ENCODE measurements around the gene CDK5RAP2.
A peak's percentile ranks its signal among the peaks of the same experiment; 100 is the strongest.

CDK5RAP2 gene

DNA sequence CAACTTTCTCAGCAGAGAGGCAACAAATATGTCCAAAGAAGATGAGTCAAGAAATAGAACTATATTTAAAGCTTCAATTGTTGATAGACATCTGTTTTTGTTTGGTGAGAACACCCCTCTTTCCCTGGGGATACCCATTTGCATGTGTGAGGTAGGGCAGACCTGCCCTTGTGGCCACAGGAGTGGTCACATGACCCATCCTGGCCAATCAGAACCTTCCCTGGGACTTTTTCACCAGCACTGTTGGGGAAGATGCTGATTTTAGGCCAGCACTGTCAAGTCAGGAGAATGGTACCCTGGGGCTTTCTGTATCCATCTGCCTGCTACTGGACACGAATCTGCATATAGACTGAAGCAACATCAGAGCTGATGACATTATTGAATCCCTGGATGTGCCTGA is 211.2 kb downstream of the CDK5RAP2 start:
- Histone ChIP-seq H4K20me1 (no peaks in the 10 kb centered on the region), H3K4me2 (0 out of 22 replicates have a peak overlapping the region, but pooled peaks of 1 of the 11 experiments have one; percentile 15), H3K4me3 (no peak overlapping the region), H3K4me1 (peaks cover 0 to 16% (median 0%) of the 10 kb centered on the region in 10 experiments; a peak in 6 of 20 replicates), H3K27ac (no peak overlapping the region), H3K36me3 (no peaks in the 10 kb centered on the region), H3K9ac (no peak overlapping the region), H3K9me3 (replicated peaks in 1 of 11) (peaks cover 0 to 8% (median 6%) of the 10 kb centered on the region in 11 experiments; a peak in 7 of 22 replicates), H3K27me3 (no peaks in the 10 kb centered on the region)
- no peak for TF ChIP-seq Cebpa-rat (IDR thresholded peaks at IDR 0.05)

- peaks cover 0 to 8% (median 6%) of the 10 kb centered on the region in 11 experiments; a peak in 7 of 22 replicates for H3K9me3 ChIP-seq (replicated peaks in 1 of 11)
- no peaks in the 10 kb centered on the region for H3K27me3 ChIP-seq
- peaks cover 0 to 21% (median 0%) of the 10 kb centered on the region in 10 experiments; a peak in 6 of 20 replicates for H3K4me1 ChIP-seq
- H3K9ac ChIP-seq = no peak overlapping the region
- no peaks in the 10 kb centered on the region for H4K20me1 ChIP-seq
- H3K27ac ChIP-seq = no peak overlapping the region
- no peak for TF ChIP-seq Cebpa-rat (IDR thresholded peaks at IDR 0.05)
- H3K4me2 ChIP-seq = no peak overlapping the region
- H3K36me3 ChIP-seq = no peaks in the 10 kb centered on the region
- no peak overlapping the region for H3K4me3 ChIP-seq
Observed at GRCh38 chr9:120366644-120367019, 213.3 kb downstream of the CDK5RAP2 start.

- H3K27ac ChIP-seq = no peak overlapping the region
- H3K4me3 ChIP-seq = no peak overlapping the region
- peaks cover 0 to 24% (median 2%) of the 10 kb centered on the region in 10 experiments; a peak in 7 of 20 replicates for H3K4me1 ChIP-seq
- TF ChIP-seq Cebpa-rat (IDR thresholded peaks at IDR 0.05) = no peak
- H4K20me1 ChIP-seq = no peaks in the 10 kb centered on the region
- no peak overlapping the region for H3K9ac ChIP-seq
- H3K36me3 ChIP-seq = no peaks in the 10 kb centered on the region
- H3K4me2 ChIP-seq = no peak overlapping the region
- H3K27me3 ChIP-seq = no peaks in the 10 kb centered on the region
- peaks cover 0 to 8% (median 6%) of the 10 kb centered on the region in 11 experiments; a peak in 7 of 22 replicates for H3K9me3 ChIP-seq (replicated peaks in 1 of 11)
Observed at GRCh38 chr9:120365386-120365785, 214.6 kb downstream of the CDK5RAP2 start.

DNA sequence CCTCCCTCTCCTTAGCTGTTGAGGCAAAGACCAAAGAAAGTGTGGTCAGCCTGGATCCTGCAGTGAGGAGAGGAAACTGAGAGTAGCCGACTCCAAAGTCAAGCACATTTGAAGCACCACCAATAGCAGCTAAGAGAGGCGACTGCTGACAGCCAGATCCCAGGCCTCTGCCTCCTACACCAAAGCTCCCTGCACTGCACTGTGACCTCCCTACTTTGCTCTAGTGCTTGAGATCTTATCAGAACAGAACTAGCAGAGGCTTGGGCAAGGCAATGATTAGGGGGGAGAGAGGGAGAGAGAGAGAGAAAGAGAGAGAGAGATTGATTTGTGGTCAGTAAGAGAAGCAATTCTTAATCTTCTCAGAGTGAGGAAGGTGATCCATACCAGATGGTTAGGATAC is 216.3 kb downstream of the CDK5RAP2 start:
- no peak overlapping the region for H3K27ac ChIP-seq
- H3K27me3 ChIP-seq = no peaks in the 10 kb centered on the region
- H3K9me3 ChIP-seq (replicated peaks in 1 of 11) = peaks cover 0 to 1% (median under 1%) of the 10 kb centered on the region in 11 experiments; a peak in 3 of 22 replicates
- peaks cover 0 to under 1% (median 0%) of the 10 kb centered on the region in 11 experiments; a peak in 1 of 22 replicates for H4K20me1 ChIP-seq
- H3K9ac ChIP-seq = no peak overlapping the region
- H3K4me2 ChIP-seq = no peak overlapping the region
- H3K4me3 ChIP-seq = no peak overlapping the region
- H3K36me3 ChIP-seq = no peaks in the 10 kb centered on the region
- no peak for TF ChIP-seq Cebpa-rat (IDR thresholded peaks at IDR 0.05)
- peaks cover 0 to 14% (median 2%) of the 10 kb centered on the region in 10 experiments; a peak in 6 of 20 replicates for H3K4me1 ChIP-seq

- H3K4me2 ChIP-seq = no peak overlapping the region
- no peak overlapping the region for H3K9ac ChIP-seq
- peaks cover 0 to 13% (median 2%) of the 10 kb centered on the region in 10 experiments; a peak in 6 of 20 replicates for H3K4me1 ChIP-seq
- no peak overlapping the region for H3K27ac ChIP-seq
- no peaks in the 10 kb centered on the region for H3K27me3 ChIP-seq
- no peaks in the 10 kb centered on the region for H3K36me3 ChIP-seq
- H4K20me1 ChIP-seq = peaks cover 0 to 3% (median 0%) of the 10 kb centered on the region in 11 experiments; a peak in 1 of 22 replicates
- H3K4me3 ChIP-seq = no peak overlapping the region
- TF ChIP-seq Cebpa-rat (IDR thresholded peaks at IDR 0.05) = no peak
- H3K9me3 ChIP-seq (replicated peaks in 1 of 11) = no peaks in the 10 kb centered on the region
Observed at GRCh38 chr9:120362446-120362845, 217.5 kb downstream of the CDK5RAP2 start.

DNA sequence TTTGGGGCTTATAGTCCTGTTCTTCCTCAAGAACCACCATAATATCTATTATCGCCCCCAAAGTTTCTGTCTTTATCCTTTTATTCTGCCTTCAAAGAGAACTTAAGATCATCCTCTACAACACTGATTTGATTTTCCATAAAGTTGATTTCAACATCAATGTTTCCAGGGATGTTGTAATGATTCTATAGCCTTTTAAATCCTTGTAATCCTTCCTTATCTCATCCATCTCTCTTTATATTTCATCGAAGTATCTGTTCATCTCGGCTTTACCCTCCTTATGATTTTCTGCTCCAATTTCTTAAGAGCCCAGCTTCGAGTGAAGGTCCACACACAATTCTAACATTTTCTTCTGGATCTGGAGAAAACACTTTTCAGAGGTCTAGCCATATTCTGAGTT is 218.4 kb downstream of the CDK5RAP2 start:
- Histone ChIP-seq H3K9ac (no peak overlapping the region), H4K20me1 (peaks cover 0 to 3% (median 0%) of the 10 kb centered on the region in 11 experiments; a peak in 1 of 22 replicates), H3K4me2 (peak overlapping the region in 3 of 11 experiments; percentile 6 to 39 (median 10); a peak in 1 of 22 replicates), H3K36me3 (no peaks in the 10 kb centered on the region), H3K9me3 (replicated peaks in 1 of 11) (no peaks in the 10 kb centered on the region), H3K4me1 (peaks cover 0 to 13% (median 2%) of the 10 kb centered on the region in 10 experiments; a peak in 6 of 20 replicates), H3K27ac (no peak overlapping the region), H3K27me3 (no peaks in the 10 kb centered on the region), H3K4me3 (no peak overlapping the region)
- TF ChIP-seq Cebpa-rat (IDR thresholded peaks at IDR 0.05) = no peak

DNA sequence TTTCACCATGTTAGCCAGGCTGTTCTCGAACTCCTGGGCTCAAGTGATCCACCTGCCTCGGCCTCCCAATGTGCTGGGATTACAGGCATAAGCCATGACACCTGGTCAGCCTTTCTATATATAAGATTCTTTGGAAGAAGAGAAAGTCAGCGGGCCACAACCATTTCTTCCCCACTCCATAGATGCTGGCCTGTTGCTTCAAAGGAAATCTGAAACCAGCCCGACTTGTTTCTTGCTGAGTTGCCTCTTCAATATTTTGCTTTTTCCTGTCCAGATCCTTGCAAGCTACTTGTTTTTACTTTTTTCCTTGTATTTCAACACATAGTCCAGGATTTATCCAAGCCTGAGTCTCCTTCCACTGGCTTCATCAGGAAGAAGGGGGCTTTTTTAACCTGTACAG is 219.5 kb downstream of the CDK5RAP2 start:
- Histone ChIP-seq H3K4me1 (peaks cover 0 to 13% (median 2%) of the 10 kb centered on the region in 10 experiments; a peak in 6 of 20 replicates), H4K20me1 (peaks cover 0 to 3% (median 0%) of the 10 kb centered on the region in 11 experiments; a peak in 1 of 22 replicates), H3K27ac (no peak overlapping the region), H3K4me3 (no peak overlapping the region), H3K9ac (no peak overlapping the region), H3K4me2 (no peak overlapping the region), H3K9me3 (replicated peaks in 1 of 11) (no peaks in the 10 kb centered on the region), H3K36me3 (no peaks in the 10 kb centered on the region), H3K27me3 (no peaks in the 10 kb centered on the region)
- no peak for TF ChIP-seq Cebpa-rat (IDR thresholded peaks at IDR 0.05)

- Histone ChIP-seq H3K4me2 (no peak overlapping the region), H3K27me3 (no peaks in the 10 kb centered on the region), H4K20me1 (peaks cover 0 to 3% (median 0%) of the 10 kb centered on the region in 11 experiments; a peak in 1 of 22 replicates), H3K4me3 (no peak overlapping the region), H3K27ac (no peak overlapping the region), H3K9ac (no peak overlapping the region), H3K9me3 (replicated peaks in 1 of 11) (no peaks in the 10 kb centered on the region), H3K36me3 (no peaks in the 10 kb centered on the region), H3K4me1 (peaks cover 0 to 13% (median 2%) of the 10 kb centered on the region in 10 experiments; a peak in 6 of 20 replicates)
- no peak for TF ChIP-seq Cebpa-rat (IDR thresholded peaks at IDR 0.05)
Observed at GRCh38 chr9:120360046-120360445, 219.9 kb downstream of the CDK5RAP2 start.

- no peak for TF ChIP-seq Cebpa-rat (IDR thresholded peaks at IDR 0.05)
- Histone ChIP-seq H3K27ac (no peak overlapping the region), H3K4me2 (no peak overlapping the region), H3K36me3 (no peaks in the 10 kb centered on the region), H3K4me3 (no peak overlapping the region), H3K27me3 (no peaks in the 10 kb centered on the region), H3K9ac (no peak overlapping the region), H3K4me1 (peaks cover 0 to 13% (median 2%) of the 10 kb centered on the region in 10 experiments; a peak in 6 of 20 replicates), H3K9me3 (replicated peaks in 1 of 11) (no peaks in the 10 kb centered on the region), H4K20me1 (peaks cover 0 to 3% (median 0%) of the 10 kb centered on the region in 11 experiments; a peak in 1 of 22 replicates)
Observed at GRCh38 chr9:120358877-120359276, 221.1 kb downstream of the CDK5RAP2 start.

GRCh38 chr9:120353506-120353905 is 226.5 kb downstream of the CDK5RAP2 start:
- Histone ChIP-seq H3K9me3 (replicated peaks in 1 of 11) (no peaks in the 10 kb centered on the region), H3K27ac (no peak overlapping the region), H3K4me2 (no peak overlapping the region), H3K4me3 (no peak overlapping the region), H3K4me1 (0 out of 20 replicates have a peak, but pooled peaks cover 0 to 4% (median 0%) of the 10 kb centered on the region in 10 experiments), H4K20me1 (peaks cover 0 to under 1% (median 0%) of the 10 kb centered on the region in 11 experiments; a peak in 1 of 22 replicates), H3K27me3 (no peaks in the 10 kb centered on the region), H3K36me3 (no peaks in the 10 kb centered on the region), H3K9ac (no peak overlapping the region)
- no peak for TF ChIP-seq Cebpa-rat (IDR thresholded peaks at IDR 0.05)
